Gastroesophageal sphincter (tissue), 4 donors: ENCODE results near the gene NOTCH4. TPM values are rescaled to one million over a fixed set of nuclear protein-coding genes. Genes with fewer than 3 reads are reported as not detected.

Experiments
- ATAC-seq: fragments of 150-250 bp; one replicate; pipeline ENCODE4 v1.9.1; 2016; ENCODE audit warnings: mild to moderate bottlenecking, moderate library complexity
- H3K27ac ChIP-seq, 4 donors: fragments of 200-600 bp; sonication (generic) in 3 of 4; 1 replicate in 3 of 4; 2 replicates in 1 of 4; pipeline ENCODE4 v1.5.1; 2016 to 2019
- H3K27me3 ChIP-seq: fragments of 200-600 bp; sonication (generic); one replicate; pipeline ENCODE4 v1.5.1; 2019
- H3K36me3 ChIP-seq, 2 donors: fragments of 200-600 bp; sonication (generic); one replicate each; pipeline ENCODE4 v1.5.1; 2019; ENCODE audit warnings: control low read depth in 1 of 2
- H3K4me1 ChIP-seq, 3 donors: fragments of 200-600 bp; sonication (generic); 1 replicate in 2 of 3; 2 replicates in 1 of 3; pipeline ENCODE4 v1.5.1; 2016 to 2019; ENCODE audit warnings: control low read depth in 2 of 3
- H3K4me3 ChIP-seq, 2 donors: fragments of 200-600 bp; sonication (generic); one replicate each; pipeline ENCODE4 v1.5.1; 2019; ENCODE audit warnings: mild to moderate bottlenecking in 1 of 2, moderate library complexity in 1 of 2
- H3K9me3 ChIP-seq, 3 donors: fragments of 200-600 bp; sonication (generic); one replicate each; pipeline ENCODE4 v1.5.1; 2017 to 2019; ENCODE audit warnings: control low read depth in 2 of 3
- EP300 ChIP-seq: sonication (generic); formaldehyde crosslinking; IDR thresholded peaks from one replicate; pipeline ENCODE4 v1.6.1; 2017; ENCODE audit warnings: antibody characterized with exemption, mild to moderate bottlenecking
- POLR2A ChIP-seq, 2 donors: fragments of 450-650 bp; IDR thresholded peaks; one replicate each; pipeline ENCODE4 v1.6.1; 2017; ENCODE audit warnings: antibody characterized with exemption in 2 of 2, mild to moderate bottlenecking in 2 of 2, moderate library complexity in 1 of 2
- POLR2AphosphoS5 ChIP-seq: sonication (generic); formaldehyde crosslinking; IDR thresholded peaks from one replicate; pipeline ENCODE4 v1.6.1; 2017; ENCODE audit warnings: antibody characterized with exemption
- WGBS, 2 donors: methylation state at CpG; one replicate each; pipeline ENCODE4 v1.1.5; 2018; ENCODE audit warnings: low coverage in 1 of 2; 5-methylcytosine and 5-hydroxymethylcytosine counted together
- small RNA-seq, 4 donors: library from RNA; depleted of rRNA; stranded (forward); fragments of <200 nt; gene quantifications; one replicate each; pipeline ENCODE3, GENCODE V24; 2016
- total RNA-seq, 4 donors: library from RNA; depleted of rRNA; stranded (reverse); fragments of >200 nt; gene quantifications; one replicate each; pipeline ENCODE4 v1.1.0, GENCODE V29; 2016
- TF ChIP-seq, protein P1 (sequence below), 4 experiments: fragments of 200-600 bp in 2 of 4; fragments of 450-650 bp in 2 of 4; sonication (generic) in 1 of 4; IDR thresholded peaks; one replicate each; pipeline ENCODE4 v1.5.1; 2017 to 2019; ENCODE audit warnings: antibody characterized with exemption in 4 of 4, mild to moderate bottlenecking in 2 of 4, moderate library complexity in 2 of 4

NOTCH4 gene
- total RNA-seq, 4 donors from 2014 or later: 10.9 to 26.0 (median 13.2) TPM

DNA sequence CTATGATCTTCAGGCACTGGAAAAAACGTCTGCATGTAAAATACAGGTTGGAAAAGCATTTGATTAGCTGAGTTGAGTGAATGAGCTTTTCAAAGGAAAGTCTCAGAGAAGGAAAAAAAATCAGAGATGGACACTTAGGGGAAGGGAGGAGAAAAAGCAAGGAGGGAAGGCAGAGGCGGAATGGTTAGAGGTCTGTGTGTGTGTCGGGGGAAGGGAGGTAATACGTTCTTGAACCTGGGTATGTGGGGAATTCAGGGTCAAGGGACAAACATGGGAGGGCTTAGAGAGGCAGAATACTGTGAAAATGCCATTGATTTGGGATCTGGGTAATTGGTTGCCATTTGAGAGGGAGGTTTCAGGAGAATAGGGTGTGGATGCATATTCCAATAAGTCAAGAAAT, 77.2 kb downstream of the NOTCH4 start:
- Histone ChIP-seq H3K27ac (no peak overlapping the region), H3K4me1 (peaks cover 0 to 24% (median 7%) of the 10 kb centered on the region in 3 donors), H3K4me3 (no peak overlapping the region), H3K9me3 (no peaks in the 10 kb centered on the region), H3K36me3 (peaks cover 0 to 18% of the 10 kb centered on the region in 2 donors), H3K27me3 (no peaks in the 10 kb centered on the region)
- WGBS, 2 donors: 29 to 36% methylated on average over 4 of the region's 4 CpGs
- TF ChIP-seq POLR2A (IDR thresholded peaks at IDR 0.05) (no peak), POLR2AphosphoS5 (no peak), EP300 (no peak)
- TF ChIP-seq, protein P1, sequence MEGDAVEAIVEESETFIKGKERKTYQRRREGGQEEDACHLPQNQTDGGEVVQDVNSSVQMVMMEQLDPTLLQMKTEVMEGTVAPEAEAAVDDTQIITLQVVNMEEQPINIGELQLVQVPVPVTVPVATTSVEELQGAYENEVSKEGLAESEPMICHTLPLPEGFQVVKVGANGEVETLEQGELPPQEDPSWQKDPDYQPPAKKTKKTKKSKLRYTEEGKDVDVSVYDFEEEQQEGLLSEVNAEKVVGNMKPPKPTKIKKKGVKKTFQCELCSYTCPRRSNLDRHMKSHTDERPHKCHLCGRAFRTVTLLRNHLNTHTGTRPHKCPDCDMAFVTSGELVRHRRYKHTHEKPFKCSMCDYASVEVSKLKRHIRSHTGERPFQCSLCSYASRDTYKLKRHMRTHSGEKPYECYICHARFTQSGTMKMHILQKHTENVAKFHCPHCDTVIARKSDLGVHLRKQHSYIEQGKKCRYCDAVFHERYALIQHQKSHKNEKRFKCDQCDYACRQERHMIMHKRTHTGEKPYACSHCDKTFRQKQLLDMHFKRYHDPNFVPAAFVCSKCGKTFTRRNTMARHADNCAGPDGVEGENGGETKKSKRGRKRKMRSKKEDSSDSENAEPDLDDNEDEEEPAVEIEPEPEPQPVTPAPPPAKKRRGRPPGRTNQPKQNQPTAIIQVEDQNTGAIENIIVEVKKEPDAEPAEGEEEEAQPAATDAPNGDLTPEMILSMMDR (IDR thresholded peaks at IDR 0.05): no peak
- no peak for ATAC-seq

DNA sequence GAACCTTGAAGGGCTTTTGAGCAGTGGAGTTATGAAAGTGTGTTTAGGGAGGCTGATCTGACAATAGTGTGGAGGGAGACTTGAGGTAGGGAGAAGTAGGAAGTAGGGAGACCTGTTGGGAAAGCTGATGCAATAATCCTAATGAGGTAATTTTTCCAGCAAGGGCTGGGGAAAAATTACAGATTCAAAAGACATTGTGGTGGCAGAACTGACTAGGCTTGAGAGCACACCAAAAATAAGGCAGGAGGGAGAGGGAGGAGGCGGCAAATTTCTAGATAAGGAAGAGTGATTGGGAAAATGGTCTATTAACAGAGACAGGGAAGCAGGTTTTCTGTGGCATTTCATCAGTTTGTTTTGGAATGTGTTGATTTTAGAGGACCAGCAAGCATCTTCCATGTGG, 77.6 kb downstream of the NOTCH4 start:
- 80 to 88% methylated on average over 1 of the region's 1 CpG for WGBS, 2 donors
- no peak for ATAC-seq

More for the DNA sequence above, 77.6 kb downstream of the NOTCH4 start:
- no peak overlapping the region for H3K4me3 ChIP-seq
- no peaks in the 10 kb centered on the region for H3K9me3 ChIP-seq
- no peak overlapping the region for H3K27ac ChIP-seq
- peaks cover 0 to 18% of the 10 kb centered on the region in 2 donors for H3K36me3 ChIP-seq
- TF ChIP-seq, protein P1 (IDR thresholded peaks at IDR 0.05): no peak
- TF ChIP-seq EP300 (no peak), POLR2AphosphoS5 (no peak), POLR2A (IDR thresholded peaks at IDR 0.05) (no peak)
- H3K4me1 ChIP-seq: peaks cover 0 to 20% (median 7%) of the 10 kb centered on the region in 3 donors
- H3K27me3 ChIP-seq: no peaks in the 10 kb centered on the region

Small RNA genes lying within 50 kb of the gene (small RNA-seq; reads per million reads assigned to genes)
- 0 reads per million in 4 donors for gene AL662884.1
- gene MIR6833: 0 reads per million in 4 donors

Other genes starting within 250 kb of the NOTCH4 start
- gene C4A, start 242.0 kb downstream of the NOTCH4 start, total RNA-seq: 100 to 1,000 TPM in 1 of 4 donors, 10 to 100 TPM in 3; 50.4 to 111 (median 81.5) TPM
- gene C4B, start 209.3 kb downstream of the NOTCH4 start, total RNA-seq: 100 to 1,000 TPM in 1 of 4 donors, 10 to 100 TPM in 3; 45.6 to 259 (median 82.1) TPM
- gene CYP21A2, start 185.7 kb downstream of the NOTCH4 start, total RNA-seq: 1 to 10 TPM in 1 of 4 donors, under 1 TPM in 2, not detected in 1; 0.47 to 1.7 (median 0.81) TPM
- 100 to 1,000 TPM; 148 to 394 (median 190) TPM for gene TNXB, start 114.7 kb downstream of the NOTCH4 start, total RNA-seq
- 10 to 100 TPM; 13.3 to 26.9 (median 25.2) TPM for gene ATF6B, start 95.8 kb downstream of the NOTCH4 start, total RNA-seq
- gene FKBPL, start 93.8 kb downstream of the NOTCH4 start, total RNA-seq: 1 to 10 TPM; 2.3 to 4.2 (median 3.7) TPM
- gene PRRT1, start 72.1 kb downstream of the NOTCH4 start, total RNA-seq: 1 to 10 TPM; 1.2 to 4.8 (median 3.1) TPM
- gene PPT2, start 69.9 kb downstream of the NOTCH4 start, total RNA-seq: 100 to 1,000 TPM in 1 of 4 donors, 10 to 100 TPM in 3; 16.0 to 120 (median 25.5) TPM
- 10 to 100 TPM in 2 of 4 donors, 1 to 10 TPM in 2; 5.0 to 15.1 (median 10.1) TPM for gene EGFL8, start 59.5 kb downstream of the NOTCH4 start, total RNA-seq
- 10 to 100 TPM; 45.6 to 70.5 (median 54.6) TPM for gene AGPAT1, start 48.0 kb downstream of the NOTCH4 start, total RNA-seq
- gene RNF5, start 45.7 kb downstream of the NOTCH4 start, total RNA-seq: 100 to 1,000 TPM in 1 of 4 donors, 10 to 100 TPM in 3; 78.8 to 101 (median 88.0) TPM
- 1 to 10 TPM; 1.4 to 2.3 (median 1.6) TPM for gene AGER, start 39.8 kb downstream of the NOTCH4 start, total RNA-seq
- 10 to 100 TPM; 42.9 to 70.1 (median 61.0) TPM for gene PBX2, start 33.9 kb downstream of the NOTCH4 start, total RNA-seq
- gene GPSM3, start 31.4 kb downstream of the NOTCH4 start, total RNA-seq: 10 to 100 TPM in 2 of 4 donors, 1 to 10 TPM in 1, under 1 TPM in 1; 0.93 to 16.3 (median 9.0) TPM
- not detected for gene TSBP1, start 147.8 kb upstream of the NOTCH4 start, total RNA-seq
- not detected for gene BTNL2, start 183.1 kb upstream of the NOTCH4 start, total RNA-seq
- 100 to 1,000 TPM in 2 of 4 donors, 10 to 100 TPM in 2; 43.6 to 285 (median 108) TPM for gene HLA-DRA, start 215.8 kb upstream of the NOTCH4 start, total RNA-seq